Kidney (tissue), 14 donors: ENCODE measurements around the gene SRGAP3. TPM values are rescaled to one million over a fixed set of nuclear protein-coding genes. Genes with fewer than 3 reads are reported as not detected.
A peak's percentile ranks its signal among the peaks of the same experiment; 100 is the strongest.

ENCODE experiments used
- DNase-seq, 5 donors: peaks; one replicate each; pipeline ENCODE4 v3.0.0-alpha.2; 2013 to 2020
- FAIRE-seq: peaks from 2 replicates; lab custom pipeline; 2012; peaks lifted over from hg19 to GRCh38; lab: Jason Lieb, UNC
- H3K27ac ChIP-seq, 2 donors: one replicate each; pipeline ENCODE4 v1.7.0; 2013; ENCODE audit warnings: low read depth in 2 of 2, low read length in 2 of 2, inconsistent platforms in 1 of 2
- H3K27me3 ChIP-seq: one replicate; pipeline ENCODE4 v1.7.1; 2013; ENCODE audit warnings: low read length, inconsistent platforms; ENCODE audit not compliant: control insufficient read depth, insufficient read depth
- H3K36me3 ChIP-seq, 3 donors: one replicate each; pipeline versions ENCODE4 v1.7.0 to v1.7.1; 2013; ENCODE audit warnings: low read length in 3 of 3, control low read depth in 1 of 3, inconsistent platforms in 1 of 3; ENCODE audit not compliant: insufficient read depth in 3 of 3, control insufficient read depth in 2 of 3
- H3K4me1 ChIP-seq, 3 donors: one replicate each; pipeline versions ENCODE4 v1.7.0 to v1.7.1; 2013; ENCODE audit warnings: low read length in 3 of 3, inconsistent platforms in 1 of 3, low read depth in 1 of 3; ENCODE audit not compliant: control insufficient read depth in 2 of 3, insufficient read depth in 2 of 3
- H3K4me3 ChIP-seq, 3 donors: one replicate each; pipeline versions ENCODE4 v1.7.0 to v1.8.1; 2013; ENCODE audit warnings: low read length in 3 of 3, control low read depth in 1 of 3, inconsistent platforms in 1 of 3
- H3K9ac ChIP-seq, 3 donors: one replicate each; pipeline versions ENCODE4 v1.7.0 to v1.7.1; 2013; ENCODE audit warnings: low read length in 3 of 3, control low read depth in 1 of 3, inconsistent platforms in 1 of 3
- H3K9me3 ChIP-seq, 3 donors: one replicate each; pipeline versions ENCODE4 v1.7.0 to v1.7.1; 2013; ENCODE audit warnings: low read length in 3 of 3, control low read depth in 1 of 3, inconsistent platforms in 1 of 3; ENCODE audit not compliant: control insufficient read depth in 2 of 3, insufficient read depth in 1 of 3
- CTCF ChIP-seq: IDR thresholded peaks from 3 replicates; pipeline ENCODE4 v1.5.1; 2012; ENCODE audit warnings: mild to moderate bottlenecking, moderate library complexity, borderline replicate concordance; ENCODE audit not compliant: insufficient read depth; ENCODE audit errors: extremely low read depth
- intact Hi-C: fragments of 100-400 bp; cut with DNase I; formaldehyde crosslinking; loops from one replicate; pipeline ENCODE4 v1.11.1; 2022
- polyA plus RNA-seq: library from polyadenylated mRNA; stranded (reverse); fragments of 350-450 nt; fragmentation: Illumina TruSeq; extraction: RNeasy Lipid Tissue Mini Kit (QIAGEN cat#74804); gene quantifications from one replicate; pipeline ENCODE4 v1.2.3, GENCODE V29; 2014; ENCODE audit warnings: low read depth, low replicate concordance; ENCODE audit not compliant: insufficient read depth
- total RNA-seq: library from RNA; stranded (reverse); fragmentation: NEBNext Ultra II Directional; extraction: Animal tissue kit (Norgen Biotek cat#: 25700); gene quantifications from one replicate; pipeline ENCODE4 v1.2.1, GENCODE V29; 2021
- donor health status: control.
- donor health status: control.
- donor health status: control.
- donor health status: control.
- donor health status: control.
- donor health status: DM: yes; HTN: yes; CAD: no.
- donor health status: Normal renal cell carcinoma (clear cell type).

The SRGAP3 gene
- total and polyA plus RNA-seq, 2 donors from 2014 or later = 4.1 to 24.3 TPM

GRCh38 chr3:9133656-9134055 is 115.8 kb downstream of the SRGAP3 start:
- no peak for TF ChIP-seq CTCF
- H3K36me3 ChIP-seq = no peaks in the 10 kb centered on the region
- DNase-seq = no peak

DNA sequence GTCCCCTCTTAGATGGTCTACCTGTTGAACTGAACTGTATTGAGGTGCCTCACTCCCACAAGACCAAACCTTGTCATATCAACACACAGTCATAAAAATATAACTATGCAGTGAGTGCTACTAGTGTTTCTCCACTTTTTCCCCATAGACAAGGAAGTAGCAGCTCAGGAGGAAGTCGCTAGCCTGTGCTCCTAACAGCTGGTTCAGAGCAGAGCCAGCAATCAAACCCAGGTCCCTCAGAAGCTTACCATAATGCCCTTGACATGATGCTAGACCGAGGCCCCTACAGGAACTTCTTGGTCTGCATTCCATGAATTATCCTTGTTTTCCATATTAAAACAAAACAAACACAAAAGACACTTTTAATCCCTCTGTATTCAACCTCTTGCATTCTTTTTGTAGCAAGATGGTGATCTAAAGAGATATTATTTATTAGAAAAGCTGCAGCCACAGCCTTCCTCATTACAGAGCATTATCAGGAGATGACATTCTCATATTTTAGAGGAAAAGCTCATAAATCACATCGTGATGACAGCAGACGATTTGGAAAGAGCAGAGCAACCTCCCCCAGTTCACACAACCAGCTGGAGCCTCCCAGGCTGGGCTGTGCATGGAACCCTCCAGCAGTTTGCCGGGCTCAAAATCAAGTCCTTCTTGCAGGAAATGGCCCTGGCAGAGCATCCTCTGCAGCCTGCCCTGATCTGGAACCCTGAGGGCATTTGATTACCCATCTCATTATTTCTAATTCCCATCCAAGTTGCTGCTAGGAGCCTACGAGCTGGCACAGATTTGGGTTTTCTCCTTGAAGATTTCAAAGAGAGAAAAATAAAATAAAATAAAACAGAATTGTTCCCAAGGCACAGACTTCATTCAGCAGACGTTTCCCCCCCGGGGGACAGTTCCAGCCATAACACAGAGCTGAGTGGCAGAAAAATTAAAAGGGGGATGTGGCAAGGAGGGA is 118.8 kb downstream of the SRGAP3 start:
- no peak for FAIRE-seq
- no peaks in the 10 kb centered on the region for H3K36me3 ChIP-seq
- H3K4me1 ChIP-seq = peaks cover 0 to 8% (median 8%) of the 10 kb centered on the region in 3 donors
- DNase-seq = peak in 2 of 5 donors; percentile 66 to 81
- H3K27me3 ChIP-seq = no peaks in the 10 kb centered on the region
- intact Hi-C loops = no loop called here
- TF ChIP-seq CTCF = no peak
- H3K9ac ChIP-seq = no peak overlapping the region
- H3K9me3 ChIP-seq = no peaks in the 10 kb centered on the region
- H3K27ac ChIP-seq = no peak overlapping the region
- no peak overlapping the region for H3K4me3 ChIP-seq

More at GRCh38 chr3:9133656-9134055, 115.8 kb downstream of the SRGAP3 start:
- no peak overlapping the region for H3K4me3 ChIP-seq
- no peaks in the 10 kb centered on the region for H3K9me3 ChIP-seq
- no peaks in the 10 kb centered on the region for H3K27me3 ChIP-seq
- intact Hi-C loops = no loop called here
- no peak for FAIRE-seq
- no peak overlapping the region for H3K27ac ChIP-seq
- no peak overlapping the region for H3K9ac ChIP-seq
- H3K4me1 ChIP-seq = peaks cover 6 to 10% (median 8%) of the 10 kb centered on the region in 3 donors

DNA sequence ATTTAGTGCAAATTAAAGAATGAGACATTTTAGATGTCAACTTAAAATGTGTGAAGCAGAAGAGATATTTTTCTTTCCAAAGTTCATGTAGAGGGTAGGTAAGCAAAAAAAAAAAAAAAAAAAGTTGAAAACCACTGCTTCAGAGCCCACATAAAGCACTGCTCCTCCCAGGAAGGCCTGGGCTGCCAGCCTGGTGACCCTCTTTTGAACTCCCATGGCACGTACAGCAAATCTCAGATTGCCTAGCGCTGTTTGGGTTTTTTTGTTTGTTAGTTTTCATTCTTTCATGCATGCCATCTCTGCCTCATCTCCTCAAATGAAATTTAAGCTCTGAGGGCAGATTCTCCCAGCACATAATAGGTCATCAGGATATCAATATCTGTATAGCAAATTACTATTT is 120.1 kb downstream of the SRGAP3 start:
- H3K9ac ChIP-seq = no peak overlapping the region
- DNase-seq (peak in 3 of 5 donors; percentile 67 to 82 (median 72)), FAIRE-seq (no peak)
- intact Hi-C loops = no loop called here
- H3K9me3 ChIP-seq = no peaks in the 10 kb centered on the region
- H3K27me3 ChIP-seq = no peaks in the 10 kb centered on the region
- no peaks in the 10 kb centered on the region for H3K36me3 ChIP-seq
- no peak for TF ChIP-seq CTCF
- no peak overlapping the region for H3K27ac ChIP-seq
- no peak overlapping the region for H3K4me3 ChIP-seq
- peaks cover 0 to 8% (median 7%) of the 10 kb centered on the region in 3 donors for H3K4me1 ChIP-seq
